Stimulated activated CD4-positive, alpha-beta T cell treated with anti-CD3 and anti-CD28 coated beads, Interleukin-2, amount 100 ng/mL, for 24 hours (primary cell): Measurements from ENCODE around the gene ARHGEF39.
"Not testable (repeated sequence)": the region's sequence is repeated elsewhere in the genome, so short reads cannot be mapped to it uniquely, and the experiment has no call there.

Experiments used
- DNase-seq, 2 donors: peaks; one replicate each; pipeline ENCODE4 v3.0.0-alpha.2; 2020

The ARHGEF39 gene

DNA sequence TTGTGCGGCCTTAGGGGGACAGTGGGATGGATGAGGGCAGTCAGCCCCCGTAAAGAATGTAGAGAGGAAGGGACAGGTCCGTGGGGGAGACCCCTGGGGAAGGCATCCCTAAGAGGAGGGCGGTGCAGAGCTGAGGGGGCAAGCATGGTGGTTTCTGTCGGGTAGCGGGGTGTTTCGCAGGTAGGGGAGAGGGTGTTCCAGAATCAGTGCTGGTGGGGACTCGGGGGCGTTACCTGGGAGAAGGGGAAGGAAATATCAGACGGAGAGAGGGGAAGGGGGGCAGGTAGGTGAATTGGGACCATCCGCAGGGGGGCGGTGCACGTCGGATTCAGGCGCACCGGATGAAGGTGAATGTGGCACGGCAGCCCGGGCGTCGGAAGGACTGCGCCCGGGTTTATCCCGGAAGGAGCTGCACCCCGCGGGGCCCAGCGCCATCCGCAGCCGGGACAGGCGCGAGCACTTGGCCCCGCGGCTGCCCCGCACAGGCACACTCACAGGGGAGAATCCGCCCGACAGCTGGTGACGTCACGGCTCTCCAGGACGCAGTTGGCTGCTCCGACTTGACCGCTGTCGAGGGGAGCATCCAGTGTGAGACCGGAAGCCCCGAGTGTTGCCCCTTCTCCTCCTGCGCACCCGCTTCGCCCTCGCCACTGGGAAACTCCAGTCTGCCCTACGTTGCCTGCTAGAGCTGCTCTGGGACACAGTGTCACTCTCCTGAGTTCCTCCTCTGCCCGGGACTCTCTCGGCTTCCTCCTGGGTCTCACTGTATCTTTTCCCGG lies 48.1 kb downstream of the ARHGEF39 start:
- peak; percentile 66 to 73 for DNase-seq

DNA sequence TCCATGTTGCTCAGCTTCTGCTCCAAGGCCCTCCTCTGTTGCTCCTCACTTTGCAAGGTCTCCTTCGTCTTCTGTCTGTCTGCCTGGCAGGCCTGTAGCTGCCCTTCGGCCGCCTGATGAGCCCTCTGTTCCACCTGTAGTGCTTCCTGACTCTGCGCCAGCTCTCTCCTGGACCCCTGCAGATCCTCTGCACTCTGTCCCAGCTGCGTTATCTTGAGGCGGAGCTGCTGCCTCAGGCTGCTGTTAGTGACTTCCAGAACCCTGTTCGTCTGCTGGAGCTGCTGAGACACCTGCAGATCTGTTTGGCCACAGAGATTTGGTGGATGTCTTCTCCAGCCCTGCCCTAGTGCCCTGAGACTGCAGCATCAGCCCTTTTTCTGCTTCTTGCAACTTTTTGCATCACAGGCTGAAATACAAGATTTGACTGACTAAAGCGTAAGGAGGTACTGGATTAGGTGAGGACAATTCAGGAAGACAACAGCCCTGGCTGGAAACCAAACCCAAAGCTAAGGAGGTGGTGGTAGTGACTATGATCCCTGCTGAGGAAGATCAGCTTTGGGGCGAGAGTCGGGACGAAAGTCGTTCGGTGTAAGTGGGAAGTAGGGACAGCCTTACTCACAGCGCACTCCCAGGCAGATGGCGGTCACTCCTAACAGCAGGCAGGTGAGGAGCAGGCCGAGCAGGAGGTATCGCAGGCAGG lies 48.9 kb downstream of the ARHGEF39 start:
- DNase-seq = no peak

DNA sequence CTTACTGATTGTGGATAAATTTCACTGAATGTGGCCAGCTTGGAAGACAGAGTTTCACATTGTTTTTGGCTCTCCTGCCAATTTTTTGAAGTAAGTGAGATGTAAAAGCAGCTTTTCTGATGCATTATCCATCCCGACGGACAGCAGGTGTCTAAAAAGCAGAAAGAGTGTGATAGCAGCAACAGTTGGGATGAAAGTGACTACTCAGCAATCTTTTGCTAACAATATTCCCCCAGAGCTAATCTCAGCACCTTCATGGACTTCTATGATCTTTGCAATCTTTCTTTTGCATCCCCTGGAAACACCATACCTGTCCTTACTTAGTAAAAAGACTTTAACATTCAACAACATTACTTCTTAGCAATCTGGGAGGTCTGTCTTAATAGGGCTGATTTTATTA lies 52.2 kb downstream of the ARHGEF39 start:
- no peak for DNase-seq

DNA sequence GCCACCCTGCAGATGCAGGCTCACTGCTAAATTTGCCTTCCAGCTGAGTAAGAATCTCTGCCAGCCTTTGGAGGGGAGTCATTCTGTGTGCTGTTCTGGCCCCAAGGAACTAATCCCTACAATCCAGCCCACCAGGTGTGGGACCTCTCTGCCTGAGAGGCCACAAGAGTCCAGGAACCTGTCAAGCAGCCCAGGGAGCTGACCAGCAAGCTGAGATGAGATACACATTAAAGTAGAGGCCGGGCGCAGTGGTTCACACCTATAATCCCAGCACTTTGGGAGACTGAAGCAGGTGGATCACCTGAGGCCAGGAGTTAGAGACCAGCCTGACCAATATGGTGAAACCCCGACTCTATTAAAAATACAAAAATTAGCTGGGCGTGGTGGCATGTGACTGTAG lies 52.9 kb downstream of the ARHGEF39 start:
- not testable (repeated sequence) for DNase-seq

DNA sequence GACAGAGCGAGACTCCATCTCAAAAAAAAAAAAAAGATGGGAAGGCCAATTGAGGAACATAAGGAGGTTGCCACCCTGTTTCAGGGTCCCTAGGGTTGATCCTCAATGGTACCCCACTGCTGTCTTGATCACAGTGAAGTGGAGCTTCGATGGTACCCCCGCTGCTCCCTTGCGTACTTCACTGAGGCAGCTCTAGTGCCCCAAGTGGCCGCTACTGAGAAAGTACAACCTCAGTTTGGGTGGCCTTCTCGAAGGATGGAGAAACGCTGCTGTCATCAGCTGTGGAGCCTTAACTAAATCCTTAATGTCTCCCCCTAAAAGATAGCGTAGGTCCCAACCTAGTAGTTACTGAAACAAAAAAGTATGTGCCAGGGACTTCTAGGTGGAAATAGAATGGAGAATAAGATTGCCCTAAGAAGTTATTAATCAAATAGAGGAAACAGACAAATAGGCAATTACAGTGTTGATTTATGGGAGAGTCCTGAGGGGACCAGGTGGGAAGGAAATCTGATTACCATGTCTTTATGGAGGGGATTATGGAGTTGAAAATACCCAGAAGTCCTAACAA lies 53.7 kb downstream of the ARHGEF39 start:
- DNase-seq = peak; percentile 65 to 66

DNA sequence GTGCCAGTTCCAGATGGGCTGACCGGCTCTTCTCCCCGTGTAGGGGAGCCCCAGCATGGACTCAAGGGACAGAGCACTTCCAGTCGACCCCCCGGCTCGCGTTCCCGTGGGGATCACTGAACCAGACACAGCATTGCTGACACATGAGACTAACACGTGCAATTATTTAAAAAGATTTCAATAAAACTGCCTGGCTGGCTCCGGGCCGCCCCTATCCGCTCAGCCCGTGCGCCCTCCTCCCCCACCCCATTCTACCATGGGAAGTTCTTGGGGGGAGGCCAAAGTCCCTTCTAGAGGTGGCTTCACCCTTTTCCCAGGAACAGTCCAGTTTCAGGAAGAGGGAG lies 55.2 kb downstream of the ARHGEF39 start:
- no peak for DNase-seq
